OCI-LY7 (cell line): ENCODE results near the gene CTNNA1.

Source experiments
- CTCF ChIP-seq: fragments of 200-600 bp; sonication (generic); conservative IDR thresholded peaks from 2 replicates; pipeline ENCODE4 v1.5.1; 2014; ENCODE audit warnings: mild to moderate bottlenecking, antibody characterized with exemption, low read length, moderate library complexity, mixed read lengths
- EZH2phosphoT487 ChIP-seq: fragments of 200-600 bp; sonication (generic); IDR thresholded peaks from 2 replicates; pipeline ENCODE4 v1.6.1; 2018; ENCODE audit warnings: low read depth, borderline replicate concordance, mild to moderate bottlenecking, mixed run types, antibody characterized with exemption, low read length, moderate library complexity, mixed read lengths

- TF ChIP-seq CTCF: no peak
- TF ChIP-seq EZH2phosphoT487: no peak
Measured at GRCh38 chr5:138889994-138890393, 136.8 kb downstream of the CTNNA1 start.
